ENCODE results near the gene ATP1A4.

GRCh38 chr1:160168609-160169369, 17.4 kb downstream of the ATP1A4 start:
- no peak for TF ChIP-seq POLR2AphosphoS5 (IDR thresholded peaks at IDR 0.05; ENCODE audit: borderline replicate concordance, low read depth, low read length)
- TF ChIP-seq EZH2 (IDR thresholded peaks at IDR 0.05) = no peak
